ENCODE data around the gene GHRHR. TPM values are rescaled to one million over a fixed set of nuclear protein-coding genes. Genes with fewer than 3 reads are reported as not detected.

Gene GHRHR
- polyA plus RNA-seq, 1 donor from 2014 or later = not detected

- Histone ChIP-seq H3K9me2 (ENCODE audit: insufficient read depth, low read length) (no peaks in the 10 kb centered on the region), H3K9me3 (ENCODE audit: low read length) (no peaks in the 10 kb centered on the region), H3F3A (ENCODE audit: insufficient read depth, low read length, poor library complexity, severe bottlenecking) (no peaks in the 10 kb centered on the region), H4K20me1 (ENCODE audit: insufficient read depth) (no peaks in the 10 kb centered on the region), H3K9ac (ENCODE audit: low read length) (no peak overlapping the region), H3K79me2 (replicated peaks; ENCODE audit: insufficient read depth, low read length) (no peaks in the 10 kb centered on the region), H3K4me2 (ENCODE audit: low read length) (no peak overlapping the region), H3K27ac (ENCODE audit: low read length) (no peak overlapping the region), H3K4me3 (ENCODE audit: low read length) (no peak overlapping the region), H3K36me3 (ENCODE audit: insufficient read depth, low read length) (no peaks in the 10 kb centered on the region), H2AFZ (ENCODE audit: low read depth, low read length) (no peak overlapping the region), H3K27me3 (ENCODE audit: insufficient read depth, low read depth, low read length) (no peaks in the 10 kb centered on the region)
- no peak for TF ChIP-seq REST (IDR thresholded peaks at IDR 0.05; ENCODE audit: borderline replicate concordance)
- TF ChIP-seq CTCF (IDR thresholded peaks at IDR 0.05; ENCODE audit: poor library complexity, severe bottlenecking) = no peak
- TF ChIP-seq TAF1 (IDR thresholded peaks at IDR 0.05; ENCODE audit: low read depth) = no peak
- no peak for TF ChIP-seq EZH2 (IDR thresholded peaks at IDR 0.05; ENCODE audit: borderline replicate concordance, insufficient read depth, low read length, poor library complexity, severe bottlenecking)
- no peak for TF ChIP-seq MXI1 (conservative IDR thresholded peaks at IDR 0.05; ENCODE audit: poor library complexity, severe bottlenecking)
- no peak for TF ChIP-seq SMC3 (conservative IDR thresholded peaks at IDR 0.05; ENCODE audit: poor library complexity)
- no peak for TF ChIP-seq POLR2AphosphoS5 (IDR thresholded peaks at IDR 0.05)
- no peak for TF ChIP-seq RAD21 (conservative IDR thresholded peaks at IDR 0.05)
- no peak for TF ChIP-seq EP300 (conservative IDR thresholded peaks at IDR 0.05; ENCODE audit: poor library complexity, severe bottlenecking)
Observed at GRCh38 chr7:31017032-31017675, 53.4 kb downstream of the GHRHR start.

GRCh38 chr7:31017721-31018120 is 54.0 kb downstream of the GHRHR start:
- H3K9me3 ChIP-seq (ENCODE audit: low read length) = no peaks in the 10 kb centered on the region
- H3K79me2 ChIP-seq (replicated peaks; ENCODE audit: insufficient read depth, low read length) = no peaks in the 10 kb centered on the region
- no peaks in the 10 kb centered on the region for H3K36me3 ChIP-seq (ENCODE audit: insufficient read depth, low read length)
- H2AFZ ChIP-seq (ENCODE audit: low read depth, low read length) = no peak overlapping the region
- no peak overlapping the region for H3K4me2 ChIP-seq (ENCODE audit: low read length)
- no peak overlapping the region for H3K27ac ChIP-seq (ENCODE audit: low read length)
- H3K4me3 ChIP-seq (ENCODE audit: low read length) = no peak overlapping the region
- no peaks in the 10 kb centered on the region for H3K27me3 ChIP-seq (ENCODE audit: insufficient read depth, low read depth, low read length)
- TF ChIP-seq TAF1 (IDR thresholded peaks at IDR 0.05; ENCODE audit: low read depth) = no peak
- TF ChIP-seq SMC3 (conservative IDR thresholded peaks at IDR 0.05; ENCODE audit: poor library complexity) = no peak
- TF ChIP-seq EP300 (conservative IDR thresholded peaks at IDR 0.05; ENCODE audit: poor library complexity, severe bottlenecking) = no peak
- TF ChIP-seq REST (IDR thresholded peaks at IDR 0.05; ENCODE audit: borderline replicate concordance) = no peak
- TF ChIP-seq EZH2 (IDR thresholded peaks at IDR 0.05; ENCODE audit: borderline replicate concordance, insufficient read depth, low read length, poor library complexity, severe bottlenecking) = no peak
- TF ChIP-seq CTCF (IDR thresholded peaks at IDR 0.05; ENCODE audit: poor library complexity, severe bottlenecking) = no peak
- TF ChIP-seq POLR2AphosphoS5 (IDR thresholded peaks at IDR 0.05) = no peak
- TF ChIP-seq MXI1 (conservative IDR thresholded peaks at IDR 0.05; ENCODE audit: poor library complexity, severe bottlenecking) = no peak
- TF ChIP-seq RAD21 (conservative IDR thresholded peaks at IDR 0.05) = no peak
- no peak overlapping the region for H3K9ac ChIP-seq (ENCODE audit: low read length)
- no peaks in the 10 kb centered on the region for H3F3A ChIP-seq (ENCODE audit: insufficient read depth, low read length, poor library complexity, severe bottlenecking)
- no peaks in the 10 kb centered on the region for H4K20me1 ChIP-seq (ENCODE audit: insufficient read depth)
- no peaks in the 10 kb centered on the region for H3K9me2 ChIP-seq (ENCODE audit: insufficient read depth, low read length)

Data from neural cell (in vitro differentiated cells).